ENCODE data around the gene FFAR2. TPM values are rescaled to one million over a fixed set of nuclear protein-coding genes. Genes with fewer than 3 reads are reported as not detected.

The FFAR2 gene
- total and polyA plus RNA-seq, 4 donors: 1.2 to 113 (median 4.4) TPM

- 64 to 74% methylated on average over 7 of the region's 7 CpGs for WGBS, 2 donors
- DNase-seq: no peak
- H3K9me3 ChIP-seq (ENCODE audit: control insufficient read depth in 4 of 4, insufficient read depth in 3 of 4, low read length in 3 of 4): no peaks in the 10 kb centered on the region
- no peak overlapping the region for H3K27ac ChIP-seq (ENCODE audit: low read depth in 1 of 2, low read length in 1 of 2)
- H3K27me3 ChIP-seq (ENCODE audit: control insufficient read depth in 3 of 3, insufficient read depth in 3 of 3, low read length in 2 of 3): no peaks in the 10 kb centered on the region
- ATAC-seq (ENCODE audit: insufficient read depth, low FRiP score): no peak
- no peak overlapping the region for H3K4me3 ChIP-seq
- H3K9ac ChIP-seq (ENCODE audit: insufficient read depth in 1 of 2, low read length in 2 of 2): no peak overlapping the region
- no peaks in the 10 kb centered on the region for H3K36me3 ChIP-seq (ENCODE audit: control insufficient read depth in 4 of 4, insufficient read depth in 4 of 4, low read length in 4 of 4)
- no peak for TF ChIP-seq CTCF (IDR thresholded peaks at IDR 0.05; ENCODE audit: control extremely low read depth, extremely low read depth)
- peaks cover 0 to 18% (median 0%) of the 10 kb centered on the region in 5 donors for H3K4me1 ChIP-seq (ENCODE audit: control insufficient read depth in 5 of 5, insufficient read depth in 5 of 5, low read length in 5 of 5)
Observed at GRCh38 chr19:35484252-35485036, 36.4 kb downstream of the FFAR2 start.

- DNase-seq (no peak), ATAC-seq (ENCODE audit: insufficient read depth, low FRiP score) (no peak)
- Histone ChIP-seq H3K4me3 (no peak overlapping the region), H3K4me1 (ENCODE audit: control insufficient read depth in 5 of 5, insufficient read depth in 5 of 5, low read length in 5 of 5) (peaks cover 0 to 18% (median 0%) of the 10 kb centered on the region in 5 donors), H3K27me3 (ENCODE audit: control insufficient read depth in 3 of 3, insufficient read depth in 3 of 3, low read length in 2 of 3) (no peaks in the 10 kb centered on the region), H3K27ac (ENCODE audit: low read depth in 1 of 2, low read length in 1 of 2) (no peak overlapping the region), H3K9ac (ENCODE audit: insufficient read depth in 1 of 2, low read length in 2 of 2) (no peak overlapping the region), H3K36me3 (ENCODE audit: control insufficient read depth in 4 of 4, insufficient read depth in 4 of 4, low read length in 4 of 4) (no peaks in the 10 kb centered on the region), H3K9me3 (ENCODE audit: control insufficient read depth in 4 of 4, insufficient read depth in 3 of 4, low read length in 3 of 4) (no peaks in the 10 kb centered on the region)
- WGBS, 2 donors: 83 to 91% methylated on average over 3 of the region's 3 CpGs
- no peak for TF ChIP-seq CTCF (IDR thresholded peaks at IDR 0.05; ENCODE audit: control extremely low read depth, extremely low read depth)
Observed at GRCh38 chr19:35486268-35486708, 38.2 kb downstream of the FFAR2 start.

GRCh38 chr19:35487656-35488182 is 39.7 kb downstream of the FFAR2 start:
- Histone ChIP-seq H3K9me3 (ENCODE audit: control insufficient read depth in 4 of 4, insufficient read depth in 3 of 4, low read length in 3 of 4) (no peaks in the 10 kb centered on the region), H3K4me1 (ENCODE audit: control insufficient read depth in 5 of 5, insufficient read depth in 5 of 5, low read length in 5 of 5) (peaks cover 0 to 18% (median 0%) of the 10 kb centered on the region in 5 donors), H3K9ac (ENCODE audit: insufficient read depth in 1 of 2, low read length in 2 of 2) (no peak overlapping the region), H3K4me3 (no peak overlapping the region), H3K36me3 (ENCODE audit: control insufficient read depth in 4 of 4, insufficient read depth in 4 of 4, low read length in 4 of 4) (no peaks in the 10 kb centered on the region), H3K27me3 (ENCODE audit: control insufficient read depth in 3 of 3, insufficient read depth in 3 of 3, low read length in 2 of 3) (no peaks in the 10 kb centered on the region), H3K27ac (ENCODE audit: low read depth in 1 of 2, low read length in 1 of 2) (no peak overlapping the region)
- no peak for ATAC-seq (ENCODE audit: insufficient read depth, low FRiP score)
- 89 to 95% methylated on average over 10 of the region's 10 CpGs for WGBS, 2 donors
- peak in 2 of 3 donors; percentile 29 to 58 for DNase-seq
- no peak for TF ChIP-seq CTCF (IDR thresholded peaks at IDR 0.05; ENCODE audit: control extremely low read depth, extremely low read depth)
